Psoas muscle (tissue), 8 donors: ENCODE data around the gene QRFP. TPM values are rescaled to one million over a fixed set of nuclear protein-coding genes. Genes with fewer than 3 reads are reported as not detected.

Source experiments
- ATAC-seq, 4 donors: fragments of 200-7000 bp; cut with Tn5 transposase; one replicate each; pipeline ENCODE4 v1.9.1; 2020; ENCODE audit warnings: moderate library complexity in 3 of 4, mild to moderate bottlenecking in 2 of 4
- DNase-seq, 2 donors: peaks; one replicate each; pipeline ENCODE4 v3.0.0-alpha.2; 2020
- H3K27ac ChIP-seq: fragments of 200-600 bp; one replicate; pipeline ENCODE4 v1.8.0; 2022
- H3K27me3 ChIP-seq, 3 donors: fragments of 200-600 bp in 1 of 3; one replicate each; pipeline versions ENCODE4 v1.6.1 to v1.8.0; 2013 to 2022; ENCODE audit warnings: low read length in 2 of 3, mild to moderate bottlenecking in 2 of 3, moderate library complexity in 1 of 3; ENCODE audit not compliant: insufficient read depth in 3 of 3
- H3K36me3 ChIP-seq, 2 donors: fragments of 200-600 bp in 1 of 2; one replicate each; pipeline versions ENCODE4 v1.6.1 to v1.8.0; 2013 to 2022; ENCODE audit warnings: low read depth in 1 of 2, mild to moderate bottlenecking in 1 of 2, moderate library complexity in 1 of 2; ENCODE audit not compliant: insufficient read depth in 1 of 2
- H3K4me1 ChIP-seq: fragments of 200-600 bp; one replicate; pipeline ENCODE4 v1.8.0; 2022
- H3K4me3 ChIP-seq: fragments of 200-600 bp; one replicate; pipeline ENCODE4 v1.8.0; 2022; ENCODE audit warnings: mild to moderate bottlenecking
- H3K9me3 ChIP-seq: fragments of 200-600 bp; one replicate; pipeline ENCODE4 v1.8.0; 2022
- CTCF ChIP-seq: fragments of 200-600 bp; IDR thresholded peaks from one replicate; pipeline ENCODE4 v1.8.0; 2022; ENCODE audit warnings: antibody characterized with exemption
- WGBS, 3 donors: extraction: QIAGEN DNeasy Blood & Tissue Kit; methylation state at CpG; one replicate each; pipeline versions ENCODE4 v1.1.6 to v1.1.7; 2013; 5-methylcytosine and 5-hydroxymethylcytosine counted together
- intact Hi-C, 2 donors: fragments of 100-400 bp; cut with DNase I; formaldehyde crosslinking; loops; one replicate each; pipeline versions ENCODE4 v1.11.0 to v1.14.2; 2022
- polyA plus RNA-seq, 3 donors: library from polyadenylated mRNA; stranded (reverse); fragments of 200-250 nt; gene quantifications; one replicate each; pipeline ENCODE4 v1.2.3, GENCODE V29; 2013
- total RNA-seq, 4 donors: library from RNA; stranded (reverse); fragmentation: NEBNext Ultra II Directional in 2 of 4; extraction: Animal tissue kit (Norgen Biotek cat#: 25700) in 2 of 4; gene quantifications; one replicate each; pipeline versions ENCODE4 v1.2.1 to v1.2.4, GENCODE V29; 2021 to 2023
- donor health status: healthy with polysubstance abuse.
- donor health status: DM: no; HTN: no; CAD: no; lungs with moderate emphysema.
- donor health status: Bipolar disorder and iron deficiency.
- donor health status: healthy.
- donor health status: DM: yes; HTN: yes; CAD: no.
- donor health status: DM: no; HTN: no; CAD: no.
- donor health status: DM: no; HTN: no; CAD: no.
- donor health status: DM: yes; HTN: yes; CAD: no.

The QRFP gene
- total and polyA plus RNA-seq, 7 donors = 0.01 to 0.03 TPM; not detected in 5

DNA sequence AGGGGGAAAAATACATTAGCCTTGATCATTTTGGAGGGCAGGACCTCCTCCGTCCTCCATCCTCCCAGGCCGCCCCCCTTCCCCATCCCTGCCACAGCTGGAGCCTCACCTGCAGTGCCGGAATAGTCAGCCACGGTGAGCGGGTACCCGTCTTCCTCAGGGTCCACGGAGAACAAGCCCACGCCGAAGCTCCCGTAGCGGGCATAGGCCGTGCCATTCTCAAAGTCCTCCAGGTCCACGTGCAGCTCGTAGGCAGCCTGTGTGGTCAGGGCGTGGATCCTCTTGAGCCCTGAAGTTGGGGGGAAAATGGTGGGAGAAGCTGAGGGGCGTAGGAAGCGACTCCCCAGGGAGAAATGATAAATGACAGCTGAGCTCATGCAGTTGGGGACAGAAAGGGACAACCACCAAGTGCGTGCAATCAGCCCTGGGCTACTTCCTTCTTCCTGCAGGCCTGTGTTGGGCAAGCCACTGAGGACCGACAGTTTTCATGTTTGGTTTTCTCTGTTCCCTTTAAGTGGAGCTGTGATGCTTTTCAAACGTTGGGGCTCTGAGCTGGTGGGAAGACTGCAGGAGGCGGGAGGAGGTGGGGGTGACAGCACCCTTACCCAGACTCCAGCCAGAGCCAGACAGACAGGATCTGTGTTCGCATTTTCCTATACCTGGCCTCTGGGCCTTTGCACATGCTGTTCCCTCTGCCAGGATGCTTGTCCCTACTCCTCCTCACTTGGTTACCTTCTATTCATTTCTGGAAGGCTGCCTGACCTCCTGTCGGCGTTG, 8.7 kb upstream of the QRFP start:
- Histone ChIP-seq H3K27me3 (peaks cover 0 to 42% (median 8%) of the 10 kb centered on the region in 3 donors), H3K4me3 (no peak overlapping the region), H3K27ac (no peak overlapping the region), H3K4me1 (no peaks in the 10 kb centered on the region), H3K9me3 (no peaks in the 10 kb centered on the region), H3K36me3 (no peaks in the 10 kb centered on the region)
- ATAC-seq (no peak), DNase-seq (no peak)
- 87 to 92% (median 87%) methylated on average over 24 of the region's 24 CpGs for WGBS, 3 donors
- no peak for TF ChIP-seq CTCF
- intact Hi-C loops = no loop called here

GRCh38 chr9:130904070-130905044, 7.7 kb upstream of the QRFP start:
- Histone ChIP-seq H3K9me3 (no peaks in the 10 kb centered on the region), H3K4me3 (no peak overlapping the region), H3K36me3 (no peaks in the 10 kb centered on the region), H3K4me1 (no peaks in the 10 kb centered on the region), H3K27me3 (peaks cover 0 to 51% (median 10%) of the 10 kb centered on the region in 3 donors), H3K27ac (no peak overlapping the region)
- TF ChIP-seq CTCF = no peak
- intact Hi-C loops = no loop called here
- WGBS, 3 donors = 86 to 88% (median 86%) methylated on average over 48 of the region's 48 CpGs
- no peak for DNase-seq
- ATAC-seq = no peak

DNA sequence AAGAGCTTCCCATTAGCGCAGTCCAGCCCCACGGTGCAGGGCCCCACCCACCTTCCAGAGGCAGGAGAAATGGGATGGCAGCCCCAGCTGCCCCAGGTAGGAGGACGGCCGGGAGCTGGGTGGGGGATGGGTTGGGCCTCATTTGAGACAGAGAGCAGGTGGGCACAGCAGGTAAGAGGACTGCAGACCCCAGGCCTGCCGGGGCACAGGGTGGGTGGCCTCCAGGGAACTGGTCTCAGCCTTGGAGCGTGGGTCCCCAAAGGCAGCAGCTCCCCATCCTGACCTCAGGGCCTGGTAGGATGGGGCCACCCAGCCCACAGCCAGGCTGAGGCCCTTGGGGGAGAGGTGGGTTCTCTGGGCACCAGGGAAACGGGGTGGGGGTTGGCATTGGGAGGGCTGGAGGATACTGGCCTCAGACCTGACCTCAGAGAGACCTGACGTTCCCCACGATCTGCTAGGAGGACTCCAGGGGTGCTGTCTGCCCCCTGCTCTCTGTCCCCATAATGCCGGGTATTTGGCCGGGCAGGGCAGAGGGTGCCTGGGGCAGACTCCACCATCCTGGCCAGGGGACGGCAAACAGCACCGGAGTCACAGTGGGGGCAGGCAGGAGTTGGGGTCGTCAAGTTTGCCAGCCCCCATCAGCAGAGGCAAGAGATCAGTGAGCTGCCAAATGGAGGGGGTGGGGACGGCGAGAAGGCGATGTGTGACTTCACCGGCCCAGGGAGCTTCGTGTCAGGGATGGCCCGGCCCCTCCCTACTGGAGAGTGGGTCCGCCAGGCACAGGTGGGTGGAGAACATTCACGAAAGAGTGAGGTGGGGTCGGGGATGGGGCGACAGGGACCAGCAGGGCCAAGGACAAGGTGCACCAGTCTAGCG, 6.8 kb upstream of the QRFP start:
- no peaks in the 10 kb centered on the region for H3K9me3 ChIP-seq
- H3K4me1 ChIP-seq = no peaks in the 10 kb centered on the region
- H3K4me3 ChIP-seq = no peak overlapping the region
- H3K27ac ChIP-seq = no peak overlapping the region
- H3K27me3 ChIP-seq = peaks cover 0 to 54% (median 12%) of the 10 kb centered on the region in 3 donors
- intact Hi-C loops = no loop called here
- H3K36me3 ChIP-seq = no peaks in the 10 kb centered on the region
- DNase-seq (no peak), ATAC-seq (no peak)
- TF ChIP-seq CTCF = no peak
- 62 to 69% (median 65%) methylated on average over 25 of the region's 25 CpGs for WGBS, 3 donors
